ENCODE data around the gene OXSR1.
"Not testable (repeated sequence)": the region's sequence is repeated elsewhere in the genome, so short reads cannot be mapped to it uniquely, and the experiment has no call there.

OXSR1 gene

DNA sequence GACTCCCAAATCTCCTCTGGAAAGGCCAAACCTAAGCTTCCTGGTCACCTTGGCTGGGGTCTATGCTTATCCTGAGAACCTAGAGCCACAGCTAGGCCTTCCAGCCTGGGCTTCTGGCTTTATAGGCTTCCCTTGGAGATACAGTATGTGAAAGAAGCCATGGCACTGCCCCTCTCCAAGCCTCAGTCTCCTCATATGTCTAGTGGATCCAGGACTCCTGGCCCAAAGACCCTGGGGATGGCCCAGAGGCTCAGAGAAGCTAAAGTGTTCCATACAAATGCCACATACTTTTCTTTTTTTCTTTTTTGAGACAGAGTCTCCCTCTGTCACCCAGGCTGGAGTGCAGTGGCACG lies 37.1 kb upstream of the OXSR1 start:
- DNase-seq = no peak

DNA sequence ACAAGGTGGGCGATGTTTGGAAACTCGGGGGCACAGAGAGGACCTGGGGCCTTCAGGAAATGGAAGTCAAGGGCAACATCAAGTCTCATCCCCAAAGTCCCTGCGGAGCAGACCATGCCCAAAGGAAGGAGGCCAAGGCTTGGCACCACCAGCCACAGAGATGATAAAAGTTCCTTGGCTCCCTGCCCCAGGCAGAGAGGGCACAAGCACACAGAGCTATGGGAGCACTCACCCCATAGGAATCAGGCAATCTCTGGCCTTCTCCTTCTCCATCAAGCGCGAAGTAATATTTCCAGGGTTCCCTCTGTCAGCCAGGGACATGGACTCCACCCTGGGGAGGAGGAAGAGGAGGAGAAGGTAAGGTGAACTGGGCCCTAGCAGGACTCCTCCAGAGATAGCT lies 36.3 kb upstream of the OXSR1 start:
- no peak for DNase-seq

DNA sequence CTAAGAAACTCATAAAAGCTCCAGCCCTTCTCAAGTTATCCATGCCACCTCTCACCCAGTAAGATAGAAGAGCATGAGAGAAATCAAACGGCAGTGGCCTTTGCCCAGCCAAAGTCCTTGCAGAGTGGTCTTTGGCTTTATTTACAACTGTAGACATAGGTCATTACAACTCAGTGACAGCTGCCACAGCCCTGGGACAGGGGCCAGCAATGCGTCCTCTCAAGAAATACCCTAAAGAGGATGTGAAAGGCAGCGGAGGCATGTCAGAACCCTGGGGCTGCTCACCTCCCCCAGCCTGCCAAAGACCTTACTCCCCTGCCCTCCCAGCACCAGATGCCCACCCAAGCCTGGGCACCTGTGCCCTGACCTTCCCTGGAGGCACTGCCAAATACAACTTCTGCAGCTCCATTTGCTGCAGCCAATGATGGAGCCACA lies 34.7 kb upstream of the OXSR1 start:
- no peak for DNase-seq

DNA sequence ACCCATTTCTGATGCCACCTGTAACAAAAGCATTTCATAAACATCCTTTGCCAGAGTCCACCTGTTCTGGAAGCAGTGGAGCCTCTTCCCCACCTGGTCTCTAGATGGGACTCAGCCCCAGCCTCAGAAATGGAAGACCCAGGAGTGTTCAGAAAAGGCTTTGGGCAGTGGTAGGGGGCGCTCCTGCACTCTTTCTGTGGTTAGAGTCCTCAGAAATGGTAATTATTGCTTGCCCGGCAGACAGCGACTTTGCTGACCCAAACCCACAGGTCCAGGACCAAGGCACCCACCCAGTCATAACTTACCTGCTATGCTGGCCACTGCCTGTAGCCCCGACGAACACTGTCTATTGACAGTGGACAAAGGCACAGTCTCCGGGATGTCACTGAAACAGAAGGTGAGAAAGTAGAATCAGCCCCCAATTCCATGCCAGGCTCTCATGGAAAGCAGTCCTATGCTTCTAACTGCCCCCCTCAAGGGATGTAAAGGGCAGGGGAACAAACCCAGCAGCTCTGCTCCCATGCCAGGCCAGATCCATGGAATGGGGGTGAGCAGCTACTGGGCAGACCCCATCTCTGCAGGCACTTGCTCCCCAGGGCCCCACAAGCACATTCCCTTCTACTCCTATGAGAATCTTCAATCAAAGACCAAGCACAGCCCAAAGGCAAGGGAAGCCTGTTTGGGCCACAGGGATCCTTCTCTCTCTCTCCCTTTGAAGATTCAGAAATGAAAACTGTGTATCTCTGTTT lies 33.5 kb upstream of the OXSR1 start:
- no peak for DNase-seq

DNA sequence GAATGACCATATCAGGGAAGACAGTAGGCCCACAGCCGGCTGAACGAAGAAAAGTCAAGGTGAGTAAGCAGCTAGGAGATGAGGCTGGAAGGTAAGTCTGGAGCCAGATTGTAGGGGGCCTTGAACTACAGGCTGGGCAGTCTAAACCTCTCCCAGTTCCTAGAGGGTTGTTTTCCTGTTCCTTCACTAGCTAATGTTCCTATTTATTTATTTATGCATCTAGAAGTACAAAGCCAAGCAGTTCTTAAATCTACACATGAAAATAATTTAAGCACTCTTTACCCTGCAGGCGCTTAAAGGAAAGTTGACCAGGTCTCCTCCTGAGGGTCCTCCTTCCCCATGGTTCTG lies 32.2 kb upstream of the OXSR1 start:
- no peak for DNase-seq

DNA sequence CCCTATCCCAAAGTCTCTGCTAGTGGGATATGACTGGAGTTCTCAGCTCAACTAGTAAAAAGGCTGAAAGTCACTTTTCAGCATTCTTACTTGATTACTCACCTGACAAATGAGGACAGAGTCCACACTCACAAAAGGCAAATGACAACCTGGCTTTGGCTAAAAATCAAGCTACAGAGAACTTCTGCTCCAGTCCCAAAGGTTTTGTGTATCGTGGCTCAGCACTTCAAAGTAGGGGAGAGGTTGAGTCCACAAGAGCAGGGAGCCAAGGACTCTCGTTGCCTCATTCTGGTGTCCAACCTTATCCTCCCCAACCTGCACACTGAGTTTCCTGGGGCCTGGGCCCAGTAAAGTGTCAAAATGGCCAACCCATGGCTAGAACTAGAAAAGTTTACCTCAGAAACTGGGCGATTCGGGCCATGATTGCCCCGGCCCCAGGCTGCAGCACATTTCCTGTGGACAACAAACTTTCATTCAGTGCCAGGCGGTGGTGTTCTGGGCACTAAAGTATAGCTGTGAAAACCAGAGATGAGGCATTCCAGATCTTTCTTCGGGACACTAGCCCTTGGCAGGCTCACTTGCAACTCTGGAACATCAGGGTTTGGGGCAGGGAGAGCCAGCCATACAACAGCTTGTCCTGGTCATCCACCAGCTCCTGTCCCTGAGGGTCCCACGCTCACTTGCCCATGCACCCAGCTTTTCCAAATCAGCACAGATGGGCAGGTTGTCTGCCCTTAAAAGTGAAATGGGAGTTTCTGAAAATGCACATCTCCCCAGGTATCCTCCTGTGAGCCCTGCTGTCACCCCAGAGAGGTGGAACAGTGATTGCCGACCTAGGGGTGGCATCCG lies 31.6 kb upstream of the OXSR1 start:
- no peak for DNase-seq

DNA sequence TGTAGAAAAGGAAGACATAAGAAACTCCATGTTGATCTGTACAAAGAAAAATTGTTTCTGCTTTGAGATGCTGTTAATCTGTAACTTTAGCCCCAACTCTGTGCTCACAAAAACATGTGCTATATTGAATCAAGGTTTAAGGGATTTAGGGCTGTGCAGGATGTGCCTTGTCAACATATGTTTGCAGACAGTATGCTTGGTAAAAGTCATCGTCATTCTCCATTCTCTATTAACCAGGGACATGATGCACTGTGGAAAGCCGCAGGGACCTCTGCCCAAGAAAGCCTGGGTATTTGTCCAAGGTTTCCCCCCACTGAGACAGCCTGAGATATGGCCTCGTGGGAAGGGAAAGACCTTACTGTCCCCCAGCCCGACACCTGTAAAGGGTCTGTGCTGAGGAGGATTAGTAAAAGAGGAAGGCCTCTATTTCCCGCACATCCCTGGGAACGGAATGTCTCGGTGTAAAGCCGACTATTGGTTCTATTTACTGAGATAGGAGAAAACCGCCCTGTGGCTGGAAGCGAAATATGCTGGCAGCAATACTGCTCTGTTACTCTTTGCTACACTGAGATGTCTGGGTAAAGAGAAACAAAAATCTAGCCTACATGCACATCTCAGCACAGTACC lies 30.7 kb upstream of the OXSR1 start:
- not testable (repeated sequence) for DNase-seq

DNA sequence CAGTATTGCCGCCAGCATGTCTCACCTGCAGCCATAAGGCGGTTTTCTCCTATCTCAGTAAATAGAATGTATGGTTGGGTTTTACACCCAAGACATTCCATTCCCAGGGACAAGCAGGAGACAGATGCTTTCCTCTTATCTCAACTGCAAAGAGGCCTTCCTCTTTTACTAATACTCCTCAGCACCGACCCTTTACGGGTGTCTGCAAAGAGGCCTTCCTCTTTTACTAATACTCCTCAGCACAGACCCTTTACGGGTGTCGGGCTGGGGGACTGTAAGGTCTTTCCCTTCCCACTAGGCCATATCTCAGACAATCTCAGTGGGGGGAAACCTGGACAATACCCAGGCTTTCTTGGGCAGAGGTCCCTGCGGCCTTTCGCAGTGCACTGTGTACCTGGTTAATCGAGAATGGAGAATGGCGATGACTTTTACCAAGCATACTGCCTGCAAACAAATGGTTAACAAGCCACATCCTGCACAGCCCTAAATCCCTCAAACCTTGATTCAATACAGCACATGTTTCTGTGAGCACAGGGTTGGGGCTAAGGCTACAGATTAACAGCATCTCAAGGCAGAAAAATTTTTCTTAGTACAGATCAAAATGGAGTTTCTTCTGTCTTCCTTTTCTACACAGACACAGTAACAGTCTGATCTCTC lies 29.6 kb upstream of the OXSR1 start:
- not testable (repeated sequence) for DNase-seq

DNA sequence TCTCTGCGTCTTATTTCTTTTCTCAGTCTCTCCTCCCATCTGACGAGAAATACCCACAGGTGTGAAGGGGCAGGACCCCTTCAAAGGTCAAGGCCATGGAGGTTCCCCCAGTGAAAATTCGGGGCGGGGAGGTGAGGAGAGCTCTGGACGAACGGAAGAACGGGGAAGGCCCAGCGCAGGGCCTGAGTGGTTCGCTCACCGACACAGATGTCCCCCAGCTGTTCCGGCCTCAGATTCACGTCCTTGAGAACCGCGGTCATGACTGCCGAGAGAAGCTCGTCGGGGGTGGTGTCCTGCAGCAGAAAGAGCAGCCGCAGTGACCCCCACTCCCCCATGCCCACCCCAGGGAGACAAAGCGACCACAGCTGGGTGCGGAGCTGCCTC lies 29.0 kb upstream of the OXSR1 start:
- no peak for DNase-seq

DNA sequence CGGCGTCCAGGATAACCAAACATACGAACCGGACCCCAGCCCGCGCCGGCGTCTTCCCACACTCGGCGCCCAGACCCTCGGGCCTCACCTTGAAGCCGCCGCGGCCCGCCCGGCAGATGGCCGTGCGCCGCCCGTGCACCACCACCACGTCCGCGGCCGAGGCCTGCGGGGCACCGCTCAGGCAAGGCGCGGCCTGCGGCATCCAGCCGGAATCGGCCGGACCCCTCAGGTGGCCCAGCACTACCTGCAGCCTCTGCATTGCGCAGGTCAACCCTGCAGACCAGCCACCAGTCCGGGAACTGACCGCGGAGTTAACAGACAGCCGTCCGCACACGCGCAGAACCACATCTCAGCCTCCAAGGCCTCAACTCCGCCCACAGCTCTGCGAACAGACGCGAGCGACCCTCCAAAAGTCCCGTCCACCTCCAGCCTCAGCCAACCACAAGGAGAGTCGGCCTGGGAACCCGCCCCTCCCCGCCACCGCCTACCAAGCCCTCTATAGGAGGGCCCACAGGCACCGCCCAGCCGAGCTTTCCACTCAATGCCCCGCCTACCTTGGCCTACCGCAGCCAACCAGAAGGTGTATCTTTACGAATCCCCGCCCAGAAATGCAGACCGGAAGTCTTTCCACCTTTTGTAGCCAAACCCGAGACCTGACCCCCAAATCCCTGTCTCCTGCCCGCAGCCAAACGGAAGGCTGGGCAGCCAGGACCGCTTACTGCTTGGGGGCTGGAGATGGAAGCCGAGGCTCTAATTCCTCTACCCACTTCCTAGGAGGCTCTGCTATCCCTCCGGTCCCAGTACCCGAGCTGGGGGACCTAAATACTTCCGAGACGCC lies 28.3 kb upstream of the OXSR1 start, which contains the start of gene ACAA1:
Gene ACAA1, minus strand, starts transcription at position 351 of the 838 bp plus-strand sequence. Its CDS starts 92 bp downstream, at position 259.
- DNase-seq = peak; percentile 94 to 97

DNA sequence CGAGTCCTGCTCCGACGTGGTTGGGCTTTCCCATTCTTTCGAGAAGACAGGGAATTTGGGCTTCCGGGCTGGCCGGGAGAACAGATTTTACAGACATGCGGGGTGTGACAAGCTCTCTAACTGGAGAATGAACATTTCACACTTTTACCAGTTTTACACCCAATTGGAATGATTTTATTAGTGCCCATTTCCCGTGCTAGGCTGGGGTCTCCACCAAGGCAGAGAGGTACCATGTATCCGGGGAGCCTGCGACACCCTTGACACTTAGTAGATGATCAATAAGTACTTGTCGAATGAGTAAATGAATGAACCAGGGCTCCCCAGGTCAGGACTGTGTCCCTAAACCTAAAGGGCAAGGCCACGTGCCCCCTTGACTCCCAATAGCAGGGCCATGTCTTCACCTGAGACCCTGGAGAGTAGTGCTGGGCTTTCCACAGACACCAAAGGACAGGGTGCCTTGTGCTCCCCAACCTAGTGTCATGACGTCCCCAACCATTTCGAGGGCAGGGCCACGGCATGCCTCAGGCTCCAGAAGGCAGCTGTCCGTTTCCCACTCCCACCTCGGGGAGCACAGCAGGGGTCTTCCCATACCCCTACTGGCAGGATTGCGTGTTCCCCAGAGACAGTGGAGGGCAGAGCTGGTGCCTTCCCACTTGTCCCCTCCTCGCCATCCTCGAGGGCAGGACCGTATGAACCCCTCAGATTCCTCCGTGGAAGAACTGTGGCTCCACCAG lies 27.6 kb upstream of the OXSR1 start:
- no peak for DNase-seq

DNA sequence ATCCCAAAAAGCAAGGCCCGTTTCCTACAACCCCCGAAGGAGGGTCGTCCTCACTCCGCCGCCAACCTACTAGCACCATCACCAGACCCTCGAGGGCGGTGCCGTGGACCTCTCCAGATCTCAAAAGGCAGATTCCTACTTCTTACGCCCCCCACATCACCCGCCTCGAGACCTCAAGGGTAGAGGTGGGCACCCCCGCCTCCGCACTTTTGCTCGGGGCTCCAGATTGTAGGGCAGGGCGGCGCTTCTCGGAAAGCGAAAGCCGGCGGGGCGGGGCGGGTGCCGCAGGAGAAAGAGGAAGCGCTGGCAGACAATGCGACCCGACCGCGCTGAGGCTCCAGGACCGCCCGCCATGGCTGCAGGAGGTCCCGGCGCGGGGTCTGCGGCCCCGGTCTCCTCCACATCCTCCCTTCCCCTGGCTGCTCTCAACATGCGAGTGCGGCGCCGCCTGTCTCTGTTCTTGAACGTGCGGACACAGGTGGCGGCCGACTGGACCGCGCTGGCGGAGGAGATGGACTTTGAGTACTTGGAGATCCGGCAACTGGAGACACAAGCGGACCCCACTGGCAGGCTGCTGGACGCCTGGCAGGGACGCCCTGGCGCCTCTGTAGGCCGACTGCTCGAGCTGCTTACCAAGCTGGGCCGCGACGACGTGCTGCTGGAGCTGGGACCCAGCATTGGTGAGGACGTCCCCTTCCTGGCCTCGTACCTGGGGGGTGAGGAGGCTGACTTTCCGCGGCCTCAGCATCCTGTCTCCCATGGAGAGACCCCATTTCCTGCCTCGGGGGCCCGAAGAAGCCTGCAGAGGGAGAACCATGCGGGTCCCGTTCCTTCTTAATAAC lies 26.8 kb upstream of the OXSR1 start, which contains the start of gene MYD88:
Gene MYD88, plus strand, starts transcription at position 313 of the 842 bp plus-strand sequence. Its CDS starts 40 bp downstream, at position 353.
- DNase-seq = peak; percentile 72 to 79

DNA sequence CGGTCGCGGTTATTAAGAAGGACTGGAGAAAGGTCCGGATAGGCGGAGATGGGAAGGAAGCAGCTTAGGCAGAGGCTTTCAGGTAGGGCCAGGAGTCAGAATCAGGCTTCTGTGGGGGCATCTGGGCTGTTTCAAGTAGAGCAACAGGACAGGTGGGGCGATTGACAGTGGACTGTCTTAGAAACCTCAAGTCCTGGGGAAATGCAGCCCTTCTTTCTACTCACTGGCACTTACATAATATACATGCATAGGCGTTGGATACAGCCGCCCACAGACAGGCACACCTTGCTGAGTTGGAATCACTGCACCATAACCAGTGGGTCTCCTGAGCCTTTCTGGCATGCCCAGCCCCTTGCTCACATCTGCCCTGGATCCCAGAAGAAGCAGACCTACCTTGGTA lies 26.1 kb upstream of the OXSR1 start:
- DNase-seq = no peak

DNA sequence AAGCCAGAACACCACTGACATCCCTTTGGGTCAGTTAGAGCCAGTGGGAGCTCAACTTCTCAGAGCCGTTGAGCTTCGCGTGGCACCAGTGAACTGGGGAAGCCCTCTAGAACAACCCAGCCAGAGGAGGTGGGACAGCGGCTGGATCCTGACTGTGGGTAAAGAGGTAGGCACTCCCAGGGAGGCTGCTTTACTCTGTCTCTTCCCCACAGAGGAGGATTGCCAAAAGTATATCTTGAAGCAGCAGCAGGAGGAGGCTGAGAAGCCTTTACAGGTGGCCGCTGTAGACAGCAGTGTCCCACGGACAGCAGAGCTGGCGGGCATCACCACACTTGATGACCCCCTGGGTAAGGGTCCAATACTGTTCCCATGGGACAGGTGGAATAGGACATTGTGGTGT lies 25.7 kb upstream of the OXSR1 start:
- no peak for DNase-seq

DNA sequence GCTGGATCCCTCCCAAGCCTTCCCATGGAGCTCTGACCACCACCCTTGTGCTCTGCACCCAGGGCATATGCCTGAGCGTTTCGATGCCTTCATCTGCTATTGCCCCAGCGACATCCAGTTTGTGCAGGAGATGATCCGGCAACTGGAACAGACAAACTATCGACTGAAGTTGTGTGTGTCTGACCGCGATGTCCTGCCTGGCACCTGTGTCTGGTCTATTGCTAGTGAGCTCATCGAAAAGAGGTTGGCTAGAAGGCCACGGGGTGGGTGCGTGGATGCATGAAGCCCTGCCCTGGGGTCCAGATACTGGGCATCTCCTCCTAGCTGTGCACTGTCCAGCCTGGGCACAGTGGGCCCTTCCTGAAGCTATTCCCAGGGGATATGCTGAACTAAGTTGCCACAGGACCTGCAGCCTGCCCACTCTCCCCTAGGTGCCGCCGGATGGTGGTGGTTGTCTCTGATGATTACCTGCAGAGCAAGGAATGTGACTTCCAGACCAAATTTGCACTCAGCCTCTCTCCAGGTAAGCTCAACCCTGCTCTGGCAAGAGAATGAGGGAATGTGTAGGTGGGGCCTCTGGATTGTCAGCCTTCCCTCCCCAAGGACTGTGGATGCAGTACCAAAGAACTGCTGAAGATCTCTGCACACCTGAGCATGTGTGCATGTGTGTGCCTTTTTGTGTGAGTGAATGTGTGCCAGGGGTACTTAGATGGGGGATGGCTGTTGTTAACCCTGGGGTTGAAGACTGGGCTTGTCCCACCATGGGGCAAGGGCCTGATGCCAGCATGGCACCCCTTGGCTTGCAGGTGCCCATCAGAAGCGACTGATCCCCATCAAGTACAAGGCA lies 24.8 kb upstream of the OXSR1 start:
- DNase-seq = no peak

DNA sequence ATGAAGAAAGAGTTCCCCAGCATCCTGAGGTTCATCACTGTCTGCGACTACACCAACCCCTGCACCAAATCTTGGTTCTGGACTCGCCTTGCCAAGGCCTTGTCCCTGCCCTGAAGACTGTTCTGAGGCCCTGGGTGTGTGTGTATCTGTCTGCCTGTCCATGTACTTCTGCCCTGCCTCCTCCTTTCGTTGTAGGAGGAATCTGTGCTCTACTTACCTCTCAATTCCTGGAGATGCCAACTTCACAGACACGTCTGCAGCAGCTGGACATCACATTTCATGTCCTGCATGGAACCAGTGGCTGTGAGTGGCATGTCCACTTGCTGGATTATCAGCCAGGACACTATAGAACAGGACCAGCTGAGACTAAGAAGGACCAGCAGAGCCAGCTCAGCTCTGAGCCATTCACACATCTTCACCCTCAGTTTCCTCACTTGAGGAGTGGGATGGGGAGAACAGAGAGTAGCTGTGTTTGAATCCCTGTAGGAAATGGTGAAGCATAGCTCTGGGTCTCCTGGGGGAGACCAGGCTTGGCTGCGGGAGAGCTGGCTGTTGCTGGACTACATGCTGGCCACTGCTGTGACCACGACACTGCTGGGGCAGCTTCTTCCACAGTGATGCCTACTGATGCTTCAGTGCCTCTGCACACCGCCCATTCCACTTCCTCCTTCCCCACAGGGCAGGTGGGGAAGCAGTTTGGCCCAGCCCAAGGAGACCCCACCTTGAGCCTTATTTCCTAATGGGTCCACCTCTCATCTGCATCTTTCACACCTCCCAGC lies 24.0 kb upstream of the OXSR1 start:
- DNase-seq = no peak

DNA sequence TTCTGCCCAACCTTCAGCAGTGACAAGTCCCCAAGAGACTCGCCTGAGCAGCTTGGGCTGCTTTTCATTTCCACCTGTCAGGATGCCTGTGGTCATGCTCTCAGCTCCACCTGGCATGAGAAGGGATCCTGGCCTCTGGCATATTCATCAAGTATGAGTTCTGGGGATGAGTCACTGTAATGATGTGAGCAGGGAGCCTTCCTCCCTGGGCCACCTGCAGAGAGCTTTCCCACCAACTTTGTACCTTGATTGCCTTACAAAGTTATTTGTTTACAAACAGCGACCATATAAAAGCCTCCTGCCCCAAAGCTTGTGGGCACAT lies 23.4 kb upstream of the OXSR1 start:
- no peak for DNase-seq

DNA sequence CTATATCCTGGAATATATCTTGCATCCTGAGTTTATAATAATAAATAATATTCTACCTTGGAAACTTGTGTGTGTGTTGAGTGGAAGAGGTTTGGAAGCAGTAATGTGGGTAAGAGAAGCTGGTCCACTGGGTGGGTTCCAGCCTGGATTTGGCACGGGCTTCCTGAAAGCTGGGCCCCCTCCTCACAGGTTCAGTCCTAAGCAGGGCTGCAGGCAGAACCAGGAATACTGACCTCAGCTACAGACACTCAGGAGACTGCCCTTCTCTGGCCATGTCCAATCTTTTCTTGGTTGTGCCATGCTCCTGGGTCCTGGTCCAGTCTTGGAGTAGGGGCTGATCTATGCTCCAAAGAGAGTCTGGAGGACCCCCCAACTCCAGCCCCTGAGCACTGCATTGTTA lies 22.4 kb upstream of the OXSR1 start:
- DNase-seq = no peak

DNA sequence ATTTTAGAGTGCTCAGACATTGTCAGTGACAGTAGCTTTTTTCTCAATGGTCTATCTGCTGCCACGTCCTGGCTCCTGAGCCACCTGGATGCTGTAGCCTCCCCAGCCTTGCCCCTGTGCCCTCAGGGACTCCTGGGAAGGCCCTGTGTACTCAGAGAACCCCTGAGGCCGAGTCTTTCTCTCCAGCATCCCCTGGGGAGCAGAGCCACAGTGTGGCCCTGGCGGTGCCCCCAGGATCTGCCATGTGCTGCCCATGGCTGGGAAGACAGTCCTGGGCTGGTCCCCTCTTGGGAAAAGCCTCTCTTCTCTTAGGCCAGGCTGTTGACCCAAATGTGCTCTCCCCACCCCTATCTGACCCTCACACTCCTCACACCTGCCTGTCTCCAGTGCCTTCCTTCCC lies 21.8 kb upstream of the OXSR1 start:
- DNase-seq = no peak

Data from stimulated activated CD4-positive, alpha-beta T cell treated with anti-CD3 and anti-CD28 coated beads, Interleukin-2, amount 100 ng/mL, for 48 hours (primary cell).